Endothelial cell of umbilical vein (primary cell): ENCODE results near the gene ARRB1. TPM values are rescaled to one million over a fixed set of nuclear protein-coding genes. Genes with fewer than 3 reads are reported as not detected.
A peak's percentile ranks its signal among the peaks of the same experiment; 100 is the strongest.

Experiments
- BruUV-seq: library from RNA; stranded (reverse); fragments of 400-500 nt; replicated peaks from 2 replicates; lab custom pipeline; 2021; lab: Mats Ljungman, UMichigan
- CTCF ChIA-PET: fragments of 300-600, 350-600 bp; sonication (Branson Sonifier 250); formaldehyde crosslinking; loops from one replicate; lab custom pipeline; 2021; ENCODE audit warnings: antibody characterized with exemption, inconsistent platforms; lab: Charles Lee
- POLR2A ChIA-PET: fragments of 300-600, 350-600 bp; sonication (Branson Sonifier 250); formaldehyde crosslinking; loops from one replicate; lab custom pipeline; 2021; ENCODE audit warnings: antibody characterized with exemption, inconsistent platforms; lab: Charles Lee
- DNase-seq: peaks from one replicate; pipeline ENCODE4 v3.0.0-alpha.2; 2011; ENCODE audit warnings: low read depth, low spot score
- FAIRE-seq: peaks from 2 replicates; lab custom pipeline; 2011; peaks lifted over from hg19 to GRCh38; lab: Jason Lieb, UNC
- H2AFZ ChIP-seq: 2 replicates; pipeline ENCODE4 v1.6.0; 2012; ENCODE audit warnings: low read depth, low read length, control low read depth, inconsistent platforms
- H3K27ac ChIP-seq: 2 replicates; pipeline ENCODE4 v1.5.1; 2011; ENCODE audit warnings: low read depth, mild to moderate bottlenecking, control low read depth, low read length, moderate library complexity; ENCODE audit not compliant: insufficient read depth
- H3K27me3 ChIP-seq, 2 experiments: 2 replicates each; pipeline versions ENCODE4 v1.6.0 to v1.6.1; 2011; ENCODE audit warnings: low read length in 2 of 2, mixed read lengths in 1 of 2; ENCODE audit not compliant: control insufficient read depth in 2 of 2, insufficient read depth in 2 of 2
- H3K36me3 ChIP-seq, 2 experiments: 2 replicates in 1 of 2; 3 replicates in 1 of 2; pipeline ENCODE4 v1.5.1; 2011; ENCODE audit warnings: low read length in 2 of 2, mild to moderate bottlenecking in 1 of 2, moderate library complexity in 1 of 2; ENCODE audit not compliant: control insufficient read depth in 2 of 2, insufficient read depth in 2 of 2; ENCODE audit errors: extremely low read depth in 1 of 2
- H3K4me1 ChIP-seq: 3 replicates; pipeline ENCODE4 v1.5.1; 2011; ENCODE audit warnings: mild to moderate bottlenecking, low read length; ENCODE audit not compliant: control insufficient read depth, insufficient read depth; ENCODE audit errors: extremely low read depth
- H3K4me2 ChIP-seq: 2 replicates; pipeline ENCODE4 v1.6.1; 2011; ENCODE audit warnings: low read length, control low read depth, mixed read lengths; ENCODE audit not compliant: insufficient read depth
- H3K4me3 ChIP-seq, 3 experiments: fragments of 200-600 bp in 1 of 3; sonication (generic), shearing (Covaris generic) in 1 of 3; replicated peaks in 1 of 3; 2 replicates each; pipeline ENCODE4 v1.5.1; 2011 to 2016; ENCODE audit warnings: control low read depth in 3 of 3, low read length in 3 of 3, mild to moderate bottlenecking in 2 of 3, inconsistent platforms in 1 of 3, low read depth in 1 of 3, moderate library complexity in 1 of 3; ENCODE audit not compliant: insufficient read depth in 1 of 3
- H3K79me2 ChIP-seq: 2 replicates; pipeline ENCODE4 v1.6.0; 2012; ENCODE audit warnings: low read length, inconsistent platforms; ENCODE audit not compliant: control insufficient read depth, insufficient read depth
- H3K9ac ChIP-seq: replicated peaks from 2 replicates; pipeline ENCODE3; 2011; ENCODE audit warnings: low read length, control low read depth; ENCODE audit not compliant: insufficient read depth; ENCODE audit errors: extremely low read depth
- H3K9me1 ChIP-seq: replicated peaks from 3 replicates; pipeline ENCODE4 v1.6.0; 2011; ENCODE audit warnings: mild to moderate bottlenecking, low read length; ENCODE audit not compliant: control insufficient read depth, insufficient read depth; ENCODE audit errors: extremely low read depth
- H3K9me3 ChIP-seq: replicated peaks from 2 replicates; pipeline ENCODE4 v1.5.1; 2012; ENCODE audit warnings: low read length, inconsistent platforms; ENCODE audit not compliant: control insufficient read depth, insufficient read depth
- H4K20me1 ChIP-seq: replicated peaks from 2 replicates; pipeline ENCODE3; 2011; ENCODE audit warnings: mild to moderate bottlenecking, low read length; ENCODE audit not compliant: control insufficient read depth, insufficient read depth; ENCODE audit errors: extremely low read depth
- CTCF ChIP-seq, 2 donors: IDR thresholded peaks; 1 replicate in 1 of 2; 2 replicates in 1 of 2; pipeline ENCODE4 v1.5.1; 2011; ENCODE audit warnings: low read length in 2 of 2, mild to moderate bottlenecking in 2 of 2, moderate library complexity in 2 of 2, control low read depth in 1 of 2, inconsistent platforms in 1 of 2, low read depth in 1 of 2; ENCODE audit not compliant: insufficient read depth in 1 of 2; ENCODE audit errors: extremely low read depth in 1 of 2
- EZH2 ChIP-seq: IDR thresholded peaks from 2 replicates; pipeline ENCODE4 v1.6.1; 2012; ENCODE audit warnings: borderline replicate concordance, low read depth, mild to moderate bottlenecking, moderate library complexity, low read length, inconsistent platforms; ENCODE audit not compliant: severe bottlenecking
- FOS ChIP-seq: IDR thresholded peaks from 2 replicates; pipeline ENCODE4 v1.6.1; 2011; ENCODE audit warnings: mild to moderate bottlenecking, low read length, moderate library complexity, borderline replicate concordance; ENCODE audit not compliant: insufficient read depth
- GATA2 ChIP-seq: IDR thresholded peaks from 2 replicates; pipeline ENCODE4 v1.7.0; 2011; ENCODE audit warnings: low read depth, mild to moderate bottlenecking, moderate library complexity, mixed read lengths, low read length; ENCODE audit not compliant: insufficient read length, insufficient read depth
- JUN ChIP-seq: IDR thresholded peaks from 2 replicates; pipeline ENCODE4 v1.6.1; 2011; ENCODE audit warnings: borderline replicate concordance, low read depth; ENCODE audit not compliant: insufficient read length, insufficient read depth
- MAX ChIP-seq: IDR thresholded peaks from 2 replicates; pipeline ENCODE4 v1.6.1; 2011; ENCODE audit not compliant: insufficient read depth, insufficient read length
- MYC ChIP-seq: IDR thresholded peaks from one replicate; pipeline ENCODE4 v1.6.1; 2011; ENCODE audit warnings: mild to moderate bottlenecking, low read depth, low read length
- POLR2A ChIP-seq: IDR thresholded peaks from 2 replicates; pipeline ENCODE4 v1.6.1; 2012; ENCODE audit warnings: low read depth, mild to moderate bottlenecking, control low read depth, low read length
- POLR2AphosphoS5 ChIP-seq: IDR thresholded peaks from 2 replicates; pipeline ENCODE4 v1.6.1; 2012; ENCODE audit warnings: low read depth, mild to moderate bottlenecking, control low read depth, low read length, moderate library complexity; ENCODE audit not compliant: insufficient read depth
- dilution Hi-C: fragments of 300-500 bp; cut with MboI; formaldehyde crosslinking; loops from one replicate; pipeline ENCODE4 v1.15.0; 2019; ENCODE audit warnings: low sequenced_read_pairs; ENCODE audit not compliant: extremely low pct_ligation_motif_present
- intact Hi-C: fragments of 100-400 bp; cut with micrococcal nuclease; formaldehyde crosslinking; loops from one replicate; pipeline ENCODE4 v1.10.0; 2022
- polyA plus RNA-seq, 4 experiments: library from polyadenylated mRNA; depleted of rRNA in 3 of 4; stranded (reverse) in 3 of 4; unstranded in 1 of 4; fragments of >200 nt; gene quantifications; 2 replicates each; pipeline versions ENCODE4 v1.2.1 to v1.2.3, GENCODE V29; 2011 to 2012; ENCODE audit warnings: missing spikeins in 1 of 4
- total RNA-seq: library from RNA; stranded (reverse); gene quantifications from 2 replicates; pipeline ENCODE4 v1.2.3, GENCODE V29; 2021

The ARRB1 gene
- total and polyA plus RNA-seq, 2 donors (not counting 3 experiments of a cell fraction or from before 2014, with no cell fraction given): 63.9 to 92.6 TPM

- no peaks in the 10 kb centered on the region for H3K36me3 ChIP-seq
- peaks cover 27% of the 10 kb centered on the region for H3K79me2 ChIP-seq
- no peaks in the 10 kb centered on the region for H3K27me3 ChIP-seq
- CTCF ChIA-PET: interaction anchor here (1.1 to 2.1 kb wide), 5 partner anchors 9 to 55 kb away, joined by 3 to 9 read pairs (median 3); no protein-coding TSS in a partner anchor
- H2AFZ ChIP-seq: no peak overlapping the region
- no peak overlapping the region for H3K4me2 ChIP-seq
- peak; percentile 15 for FAIRE-seq
- H3K9ac ChIP-seq: no peak overlapping the region
- H3K4me3 ChIP-seq: no peak overlapping the region
- no peaks in the 10 kb centered on the region for H3K9me1 ChIP-seq
- H3K27ac ChIP-seq: no peak overlapping the region
- no peaks in the 10 kb centered on the region for H3K9me3 ChIP-seq
- H3K4me1 ChIP-seq: peaks cover 47% of the 10 kb centered on the region
- no peaks in the 10 kb centered on the region for H4K20me1 ChIP-seq
- no TSS peak for BruUV-seq
- dilution Hi-C loops: no loop called here
- DNase-seq: no peak
- POLR2A ChIA-PET: no interaction called here
- intact Hi-C loops: no loop called here
- TF ChIP-seq MYC (no peak), JUN (no peak), POLR2A (no peak), POLR2AphosphoS5 (no peak), EZH2 (no peak), MAX (no peak), FOS (no peak), CTCF (IDR thresholded peaks at IDR 0.05; ENCODE audit: extremely low read depth in 1 of 2, insufficient read depth in 1 of 2, low read depth in 1 of 2, low read length in 2 of 2) (no peak), GATA2 (no peak)
Observed at GRCh38 chr11:75334976-75335375, 16.5 kb downstream of the ARRB1 start.
